GM12874 (cell line): ENCODE data around the gene TMEM114.

Experiments
- TF ChIP-seq, protein P1 (sequence below): IDR thresholded peaks from 2 replicates; pipeline ENCODE4 v1.5.1; 2011; ENCODE audit warnings: low read depth, mild to moderate bottlenecking, control low read depth, low read length, moderate library complexity; ENCODE audit not compliant: insufficient read depth

The TMEM114 gene

DNA sequence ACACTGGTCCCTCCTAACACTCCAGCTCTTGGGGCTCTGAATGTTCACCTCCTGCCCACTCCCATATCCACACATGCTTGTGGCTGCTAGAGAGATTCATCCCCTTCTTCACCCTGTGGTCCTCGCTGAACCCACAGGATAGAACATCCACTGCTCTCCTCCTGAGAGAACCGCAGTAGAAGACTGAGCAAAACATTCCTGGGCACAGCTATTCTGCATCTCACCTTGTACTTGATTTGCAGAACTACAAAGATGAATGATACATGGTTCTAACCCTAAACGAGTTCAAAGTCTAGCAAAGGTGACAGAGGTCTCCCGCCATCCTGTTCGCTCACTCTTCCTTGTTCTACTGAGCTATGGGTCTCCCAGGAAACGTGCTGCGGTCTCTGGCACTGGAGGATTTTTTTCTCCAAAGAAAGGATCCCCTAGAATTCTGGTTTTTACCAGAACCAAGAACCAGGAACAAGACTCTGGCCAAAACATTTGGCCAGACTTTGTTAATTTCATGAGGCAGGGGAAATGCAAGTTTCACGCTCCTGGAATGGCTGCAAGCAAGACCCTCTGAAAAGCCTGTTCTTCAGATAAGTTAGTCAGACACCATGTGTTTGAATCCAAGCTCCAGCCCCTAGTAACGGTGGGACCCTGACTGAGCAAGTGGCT lies 39.5 kb downstream of the TMEM114 start:
- TF ChIP-seq, protein P1, sequence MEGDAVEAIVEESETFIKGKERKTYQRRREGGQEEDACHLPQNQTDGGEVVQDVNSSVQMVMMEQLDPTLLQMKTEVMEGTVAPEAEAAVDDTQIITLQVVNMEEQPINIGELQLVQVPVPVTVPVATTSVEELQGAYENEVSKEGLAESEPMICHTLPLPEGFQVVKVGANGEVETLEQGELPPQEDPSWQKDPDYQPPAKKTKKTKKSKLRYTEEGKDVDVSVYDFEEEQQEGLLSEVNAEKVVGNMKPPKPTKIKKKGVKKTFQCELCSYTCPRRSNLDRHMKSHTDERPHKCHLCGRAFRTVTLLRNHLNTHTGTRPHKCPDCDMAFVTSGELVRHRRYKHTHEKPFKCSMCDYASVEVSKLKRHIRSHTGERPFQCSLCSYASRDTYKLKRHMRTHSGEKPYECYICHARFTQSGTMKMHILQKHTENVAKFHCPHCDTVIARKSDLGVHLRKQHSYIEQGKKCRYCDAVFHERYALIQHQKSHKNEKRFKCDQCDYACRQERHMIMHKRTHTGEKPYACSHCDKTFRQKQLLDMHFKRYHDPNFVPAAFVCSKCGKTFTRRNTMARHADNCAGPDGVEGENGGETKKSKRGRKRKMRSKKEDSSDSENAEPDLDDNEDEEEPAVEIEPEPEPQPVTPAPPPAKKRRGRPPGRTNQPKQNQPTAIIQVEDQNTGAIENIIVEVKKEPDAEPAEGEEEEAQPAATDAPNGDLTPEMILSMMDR: no peak

DNA sequence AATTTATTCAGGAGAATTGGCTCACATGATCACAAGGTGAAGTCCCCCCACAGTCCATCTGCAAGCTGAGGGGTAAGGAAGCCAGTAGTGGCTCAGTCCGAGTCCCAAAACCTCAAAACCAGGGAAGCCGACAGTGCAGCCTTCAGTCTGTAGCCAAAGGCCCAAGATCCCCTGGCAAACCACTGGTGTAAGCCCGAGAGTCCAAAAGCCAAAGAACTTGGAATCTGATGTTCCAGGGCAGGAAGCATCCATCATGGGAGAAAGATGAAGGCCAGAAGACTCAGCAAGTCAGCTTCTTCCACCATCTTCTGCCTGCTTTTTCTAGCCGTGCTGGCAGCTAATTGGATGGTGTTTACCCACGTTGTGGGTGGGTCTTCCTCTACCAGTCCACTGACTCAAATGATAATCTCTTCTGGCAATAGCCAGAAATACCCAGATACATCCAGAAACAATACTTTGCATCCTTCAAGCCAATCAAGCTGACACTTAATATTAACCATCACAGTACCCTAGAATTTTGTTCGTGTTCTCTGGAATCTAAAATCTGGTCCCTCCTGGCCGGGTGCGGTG lies 40.4 kb downstream of the TMEM114 start:
- TF ChIP-seq, protein P1: no peak

DNA sequence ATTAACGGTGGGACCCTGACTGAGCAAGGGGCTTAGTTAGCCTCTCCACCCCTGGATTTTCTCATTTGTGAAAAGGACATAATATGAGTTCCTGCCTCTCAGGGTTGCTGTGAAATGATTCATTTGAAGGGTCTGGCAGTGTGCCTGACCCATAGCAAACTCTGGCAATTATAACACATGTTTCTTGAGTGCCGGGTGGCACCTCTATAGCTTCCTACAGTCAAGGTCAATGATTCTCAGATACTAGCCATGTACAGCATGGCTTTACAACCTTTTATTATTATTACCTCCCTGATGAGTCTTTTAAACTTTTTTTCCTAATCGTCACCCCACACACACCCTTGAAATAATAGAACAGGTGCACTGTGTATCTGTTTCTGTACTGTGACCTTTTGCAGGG lies 42.1 kb downstream of the TMEM114 start:
- TF ChIP-seq, protein P1: no peak

DNA sequence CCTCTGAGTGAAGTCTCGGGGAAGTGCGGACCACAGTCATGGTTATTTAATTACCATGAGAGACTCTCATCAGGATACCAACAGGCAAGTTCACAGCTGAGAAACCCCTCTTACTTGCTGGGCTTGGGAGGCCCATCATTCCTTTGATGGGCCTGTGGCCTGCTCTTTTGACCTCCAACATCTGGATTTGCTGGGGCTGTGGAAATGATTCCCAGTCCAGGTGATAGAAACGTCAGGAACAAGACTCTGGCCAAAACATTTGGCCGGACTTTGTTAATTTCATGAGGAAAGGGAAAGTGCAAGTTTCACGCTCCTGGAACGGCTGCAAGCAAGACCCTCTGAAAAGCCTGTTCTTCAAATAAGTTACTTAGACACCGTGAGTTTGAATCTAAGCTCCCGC lies 42.5 kb downstream of the TMEM114 start:
- TF ChIP-seq, protein P1: no peak

DNA sequence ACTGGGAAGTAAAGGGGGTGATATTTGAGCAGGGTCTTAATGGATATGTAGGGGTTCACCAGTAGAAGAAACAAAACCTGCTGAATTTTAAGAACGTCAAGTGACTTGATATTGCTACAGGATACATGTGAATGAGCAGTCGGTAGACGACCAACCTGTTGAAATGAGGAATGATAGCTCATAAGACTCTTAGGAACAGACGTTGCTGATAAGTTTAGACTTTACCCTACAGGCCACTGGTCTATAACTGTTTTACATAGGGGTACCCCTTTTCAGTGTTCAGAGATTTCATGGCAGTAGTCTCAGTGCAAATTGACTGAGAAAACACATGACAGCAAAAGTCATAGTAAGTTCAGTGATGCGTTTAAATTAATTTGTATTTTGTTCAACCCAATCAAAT lies 45.9 kb downstream of the TMEM114 start:
- TF ChIP-seq, protein P1: no peak

DNA sequence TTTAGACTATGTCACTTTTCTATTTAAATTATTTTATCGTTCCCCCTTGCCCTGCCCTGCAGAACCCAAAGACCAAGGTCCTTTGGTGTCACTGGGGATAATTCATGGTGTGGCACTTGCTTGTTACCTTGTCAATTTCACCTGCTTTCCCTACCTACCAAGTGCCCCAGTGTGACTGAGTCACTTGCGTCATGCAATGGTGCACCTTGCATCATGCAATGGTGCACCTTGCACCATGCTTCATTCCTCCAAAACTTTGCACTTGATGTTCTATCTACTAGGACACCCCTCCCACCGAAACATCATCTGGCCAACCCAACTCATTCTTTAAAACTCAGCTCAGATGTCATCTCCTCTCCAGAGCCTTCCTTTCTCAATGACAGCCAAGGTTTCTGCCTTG lies 47.1 kb downstream of the TMEM114 start:
- TF ChIP-seq, protein P1: no peak

DNA sequence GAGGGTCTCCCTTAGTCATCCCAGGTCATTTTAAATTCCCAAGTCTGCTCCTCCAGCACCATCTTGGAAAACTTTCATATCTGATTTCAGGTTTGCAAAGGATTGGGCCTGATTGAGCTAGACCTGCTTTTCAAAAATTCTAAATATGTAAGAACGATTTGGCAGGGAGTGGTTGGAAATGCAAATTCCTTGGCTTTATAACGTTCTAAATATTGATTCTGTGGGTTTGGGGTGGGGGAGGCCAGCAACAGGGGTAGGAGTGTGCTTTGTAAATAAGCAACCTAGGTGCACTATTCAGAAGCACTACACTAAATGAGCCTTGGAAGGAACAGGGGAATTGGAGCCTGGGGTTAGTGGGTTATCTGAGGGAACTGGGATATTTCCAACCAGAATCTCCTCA lies 47.9 kb downstream of the TMEM114 start:
- TF ChIP-seq, protein P1: no peak

DNA sequence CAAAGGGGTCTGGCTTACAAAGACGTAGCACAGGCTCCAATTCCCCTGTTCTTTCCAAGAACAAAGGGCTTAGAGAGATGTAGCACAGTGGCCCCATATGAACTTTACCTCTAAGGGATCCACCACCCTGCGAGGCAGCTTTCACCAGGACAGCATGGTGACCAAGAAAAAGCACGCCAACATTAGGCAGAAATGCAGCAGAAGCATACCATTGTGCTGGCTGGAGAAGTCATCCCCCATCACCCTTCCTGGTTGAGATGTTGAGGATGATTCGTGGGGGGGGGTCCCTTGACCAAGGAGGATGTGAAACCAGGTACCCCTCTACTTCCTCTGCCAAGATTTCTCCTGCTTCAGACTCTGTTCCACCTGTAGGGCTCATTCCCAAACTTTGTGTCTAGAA lies 48.4 kb downstream of the TMEM114 start:
- TF ChIP-seq, protein P1: no peak
